A549 (cell line): ENCODE results near the gene TTLL13.

Source experiments
- CTCF ChIP-seq: fragments of >200 bp; sonication (Bioruptor Twin); formaldehyde crosslinking; IDR thresholded peaks from 3 replicates; pipeline ENCODE4 v1.5.1; 2016
- E2F6 ChIP-seq: IDR thresholded peaks from 2 replicates; pipeline ENCODE4 v1.6.1; 2012; ENCODE audit warnings: low read depth, borderline replicate concordance
- NR3C1 ChIP-seq: fragments of >200 bp; sonication (Bioruptor Twin); formaldehyde crosslinking; IDR thresholded peaks from 3 replicates; pipeline ENCODE4 v1.6.1; 2017
- POLR2A ChIP-seq: IDR thresholded peaks from 2 replicates; pipeline ENCODE4 v1.6.1; 2012; ENCODE audit warnings: mild to moderate bottlenecking, low read length
- RCOR1 ChIP-seq: fragments of 150-350 bp; IDR thresholded peaks from 2 replicates; pipeline ENCODE4 v1.6.1; 2014; ENCODE audit warnings: antibody characterized with exemption, low read length, low read depth

- TF ChIP-seq E2F6 (no peak), POLR2A (no peak), NR3C1 (no peak), CTCF (no peak), RCOR1 (no peak)
These were observed 19.3 kb upstream of the TTLL13 start for GRCh38 chr15:90230071-90230494.
